H9 (cell line): Measurements from ENCODE around the gene ARHGAP10. TPM values are rescaled to one million over a fixed set of nuclear protein-coding genes. Genes with fewer than 3 reads are reported as not detected.

ENCODE experiments used
- DNase-seq: peaks from one replicate; pipeline ENCODE4 v3.0.0-alpha.2; 2017
- H2AFZ ChIP-seq: one replicate; pipeline ENCODE4 v1.6.1; 2013; ENCODE audit warnings: mild to moderate bottlenecking, low read length, control low read depth, moderate library complexity
- H2AK5ac ChIP-seq: 2 replicates; pipeline ENCODE4 v1.6.1; 2013; ENCODE audit warnings: low read length, control low read depth, mixed read lengths; ENCODE audit not compliant: insufficient read length
- H2BK120ac ChIP-seq: one replicate; pipeline ENCODE4 v1.6.1; 2013; ENCODE audit warnings: low read depth, mild to moderate bottlenecking, low read length, control low read depth, inconsistent platforms; ENCODE audit not compliant: poor library complexity, severe bottlenecking
- H2BK12ac ChIP-seq: 2 replicates; pipeline ENCODE4 v1.6.1; 2013; ENCODE audit warnings: low read length, control low read depth, mixed read lengths, low read depth; ENCODE audit not compliant: insufficient read length
- H2BK15ac ChIP-seq: 2 replicates; pipeline ENCODE4 v1.6.1; 2013; ENCODE audit warnings: low read depth, low read length, control low read depth
- H2BK20ac ChIP-seq: one replicate; pipeline ENCODE4 v1.6.1; 2013; ENCODE audit warnings: low read depth, mild to moderate bottlenecking, low read length, control low read depth, inconsistent platforms; ENCODE audit not compliant: poor library complexity, severe bottlenecking
- H2BK5ac ChIP-seq: 2 replicates; pipeline ENCODE4 v1.6.1; 2013; ENCODE audit warnings: low read length, control low read depth, mixed read lengths; ENCODE audit not compliant: insufficient read length
- H3K14ac ChIP-seq: 2 replicates; pipeline ENCODE4 v1.6.1; 2013; ENCODE audit warnings: low read length, control low read depth; ENCODE audit not compliant: insufficient read depth
- H3K18ac ChIP-seq: 2 replicates; pipeline ENCODE4 v1.6.1; 2013; ENCODE audit warnings: low read depth, mild to moderate bottlenecking, mixed read lengths, low read length, control low read depth; ENCODE audit not compliant: insufficient read length
- H3K23ac ChIP-seq: 2 replicates; pipeline ENCODE4 v1.6.1; 2013; ENCODE audit warnings: low read length, control low read depth, mixed read lengths, low read depth; ENCODE audit not compliant: insufficient read length
- H3K23me2 ChIP-seq: 2 replicates; pipeline ENCODE4 v1.6.1; 2013; ENCODE audit warnings: low read depth, mild to moderate bottlenecking, mixed read lengths, low read length, control low read depth; ENCODE audit not compliant: insufficient read length, poor library complexity, severe bottlenecking
- H3K27ac ChIP-seq: 2 replicates; pipeline ENCODE4 v1.5.1; 2013; ENCODE audit warnings: low read length, control low read depth, mixed read lengths, low read depth; ENCODE audit not compliant: insufficient read length
- H3K27me3 ChIP-seq: 2 replicates; pipeline ENCODE4 v1.6.1; 2013; ENCODE audit warnings: low read length, control low read depth, inconsistent platforms; ENCODE audit not compliant: insufficient read depth
- H3K4ac ChIP-seq: 2 replicates; pipeline ENCODE4 v1.6.1; 2013; ENCODE audit warnings: low read depth, mild to moderate bottlenecking, control low read depth, inconsistent platforms, low read length, moderate library complexity
- H3K4me1 ChIP-seq: 2 replicates; pipeline ENCODE4 v1.6.1; 2013; ENCODE audit warnings: low read length, control low read depth, inconsistent platforms; ENCODE audit not compliant: insufficient read depth
- H3K4me2 ChIP-seq: 2 replicates; pipeline ENCODE4 v1.6.1; 2013; ENCODE audit warnings: low read length, control low read depth, mixed read lengths; ENCODE audit not compliant: insufficient read length, insufficient read depth
- H3K56ac ChIP-seq: 2 replicates; pipeline ENCODE4 v1.6.1; 2013; ENCODE audit warnings: low read depth, mild to moderate bottlenecking, mixed read lengths, low read length, control low read depth; ENCODE audit not compliant: insufficient read length
- H3K79me1 ChIP-seq: 2 replicates; pipeline ENCODE4 v1.6.1; 2013; ENCODE audit warnings: low read depth, mild to moderate bottlenecking, moderate library complexity, low read length, control low read depth, inconsistent platforms; ENCODE audit not compliant: insufficient read depth, poor library complexity, severe bottlenecking
- H3K79me2 ChIP-seq: 2 replicates; pipeline ENCODE4 v1.6.1; 2013; ENCODE audit warnings: low read length, control low read depth, inconsistent platforms; ENCODE audit not compliant: insufficient read depth
- H3K9ac ChIP-seq: 2 replicates; pipeline ENCODE4 v1.6.1; 2013; ENCODE audit warnings: low read length, control low read depth, mixed read lengths; ENCODE audit not compliant: insufficient read length; ENCODE audit errors: extremely low read depth
- H3K9me3 ChIP-seq: one replicate; pipeline ENCODE4 v1.6.1; 2013; ENCODE audit warnings: low read depth, low read length, inconsistent platforms; ENCODE audit not compliant: control insufficient read depth
- H3T11ph ChIP-seq: one replicate; pipeline ENCODE4 v1.6.1; 2013; ENCODE audit warnings: mild to moderate bottlenecking, low read length, control low read depth, inconsistent platforms
- H4K20me1 ChIP-seq: one replicate; pipeline ENCODE4 v1.6.1; 2013; ENCODE audit not compliant: control insufficient read depth, insufficient read length, insufficient read depth
- H4K5ac ChIP-seq: 2 replicates; pipeline ENCODE4 v1.6.1; 2013; ENCODE audit warnings: low read depth, mild to moderate bottlenecking, mixed read lengths, low read length, control low read depth; ENCODE audit not compliant: insufficient read length
- H4K8ac ChIP-seq: replicated peaks from 2 replicates; pipeline ENCODE4 v1.6.1; 2013; ENCODE audit warnings: low read length, control low read depth, mixed read lengths, low read depth; ENCODE audit not compliant: insufficient read length
- H4K91ac ChIP-seq: 2 replicates; pipeline ENCODE4 v1.6.1; 2013; ENCODE audit warnings: low read depth, mild to moderate bottlenecking, moderate library complexity, mixed read lengths, low read length, control low read depth; ENCODE audit not compliant: insufficient read length
- H3K27ac Mint-ChIP-seq, 3 experiments: 2 replicates in 2 of 3; 3 replicates in 1 of 3; pipeline ENCODE4 v1.8.0; 2020 to 2021; ENCODE audit warnings: mixed read lengths in 3 of 3, mild to moderate bottlenecking in 1 of 3, moderate library complexity in 1 of 3
- H3K27me3 Mint-ChIP-seq: 2 replicates; pipeline ENCODE4 v1.8.0; 2021; ENCODE audit warnings: low read depth, mild to moderate bottlenecking, moderate library complexity, mixed read lengths
- H3K36me3 Mint-ChIP-seq, 3 experiments: 2 replicates in 2 of 3; 3 replicates in 1 of 3; pipeline ENCODE4 v1.8.0; 2020 to 2021; ENCODE audit warnings: low read depth in 3 of 3, mixed read lengths in 3 of 3; ENCODE audit not compliant: insufficient read depth in 1 of 3
- H3K4me1 Mint-ChIP-seq, 2 experiments: 2 replicates each; pipeline ENCODE4 v1.8.0; 2020; ENCODE audit warnings: mixed read lengths in 2 of 2
- H3K4me3 Mint-ChIP-seq, 2 experiments: 2 replicates in 1 of 2; 3 replicates in 1 of 2; pipeline ENCODE4 v1.8.0; 2020 to 2021; ENCODE audit warnings: mild to moderate bottlenecking in 2 of 2, mixed read lengths in 2 of 2, moderate library complexity in 1 of 2
- H3K9me3 Mint-ChIP-seq, 2 experiments: 2 replicates in 1 of 2; 3 replicates in 1 of 2; pipeline ENCODE4 v1.8.0; 2020; ENCODE audit warnings: mild to moderate bottlenecking in 2 of 2, mixed read lengths in 2 of 2, moderate library complexity in 1 of 2
- WGBS: extraction: QIAGEN DNeasy Blood & Tissue Kit; methylation state at CpG from one replicate; pipeline ENCODE4 v1.1.7; 2013; ENCODE audit warnings: missing lambda C conversion rate, low lambda C conversion rate, mixed read lengths; ENCODE audit not compliant: insufficient read length; ENCODE audit errors: extremely low coverage; 5-methylcytosine and 5-hydroxymethylcytosine counted together
- total RNA-seq: library from RNA; stranded (reverse); gene quantifications from 2 replicates; pipeline ENCODE4 v1.2.1, GENCODE V29; 2021
- TF ChIP-seq, protein P1 (sequence below): fragments of 200-600 bp; sonication (generic); conservative IDR thresholded peaks from 3 replicates; pipeline ENCODE4 v1.8.0; 2021; ENCODE audit warnings: antibody characterized with exemption, mild to moderate bottlenecking

The ARHGAP10 gene
- total RNA-seq, 1 experiment from 2014 or later: 7.8 TPM

DNA sequence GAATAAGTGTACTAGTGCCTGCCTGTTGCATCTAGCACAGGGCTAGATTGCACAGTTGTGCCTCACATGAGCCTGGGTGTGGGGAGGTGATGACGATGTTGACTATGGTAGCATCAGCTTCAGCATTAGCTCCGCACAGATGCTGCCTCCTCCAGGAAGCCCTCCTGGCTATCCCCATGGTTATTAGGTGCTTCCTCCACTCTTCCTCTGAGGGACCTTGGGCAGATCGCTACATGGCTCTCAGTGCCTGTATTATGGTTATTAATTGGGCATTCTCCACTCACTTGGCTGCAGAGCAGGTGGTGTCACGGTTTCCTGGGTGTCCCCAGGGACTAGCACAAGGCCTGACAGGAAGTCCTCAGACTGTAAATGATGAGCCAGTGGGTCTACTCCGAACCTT is 325.6 kb downstream of the ARHGAP10 start:
- Histone ChIP-seq H3K56ac (no peak overlapping the region), H3K4ac (no peak overlapping the region), H3K27me3 (no peaks in the 10 kb centered on the region), H2BK20ac (no peak overlapping the region), H2AFZ (no peak overlapping the region), H3K27ac (no peak overlapping the region), H4K20me1 (no peaks in the 10 kb centered on the region), H3K23me2 (no peaks in the 10 kb centered on the region), H4K5ac (no peak overlapping the region), H3K9me3 (no peaks in the 10 kb centered on the region), H3K79me2 (no peaks in the 10 kb centered on the region), H2AK5ac (no peak overlapping the region), H3K14ac (no peak overlapping the region), H3K18ac (no peak overlapping the region), H3T11ph (no peak overlapping the region), H2BK5ac (no peak overlapping the region), H2BK120ac (no peak overlapping the region), H3K4me2 (no peak overlapping the region), H2BK12ac (no peak overlapping the region), H3K79me1 (no peaks in the 10 kb centered on the region), H3K4me1 (peaks cover 5% of the 10 kb centered on the region; the same call in 1 of the 2 replicates), H4K8ac (no peak overlapping the region), H4K91ac (no peak overlapping the region), H2BK15ac (no peak overlapping the region), H3K9ac (no peak overlapping the region), H3K23ac (no peak overlapping the region)
- H3K27me3 Mint-ChIP-seq: no peaks in the 10 kb centered on the region
- H3K4me3 Mint-ChIP-seq: no peak overlapping the region
- no peaks in the 10 kb centered on the region for H3K36me3 Mint-ChIP-seq
- DNase-seq: no peak
- no peaks in the 10 kb centered on the region for H3K9me3 Mint-ChIP-seq
- H3K4me1 Mint-ChIP-seq: peaks cover 29 to 33% of the 10 kb centered on the region in 2 experiments
- H3K27ac Mint-ChIP-seq: 0 out of 7 replicates have a peak overlapping the region, but pooled peaks of 1 of the 3 experiments have one; percentile 46
- WGBS: no CpG with 5 or more reads among the region's 5 CpGs
- TF ChIP-seq, protein P1, sequence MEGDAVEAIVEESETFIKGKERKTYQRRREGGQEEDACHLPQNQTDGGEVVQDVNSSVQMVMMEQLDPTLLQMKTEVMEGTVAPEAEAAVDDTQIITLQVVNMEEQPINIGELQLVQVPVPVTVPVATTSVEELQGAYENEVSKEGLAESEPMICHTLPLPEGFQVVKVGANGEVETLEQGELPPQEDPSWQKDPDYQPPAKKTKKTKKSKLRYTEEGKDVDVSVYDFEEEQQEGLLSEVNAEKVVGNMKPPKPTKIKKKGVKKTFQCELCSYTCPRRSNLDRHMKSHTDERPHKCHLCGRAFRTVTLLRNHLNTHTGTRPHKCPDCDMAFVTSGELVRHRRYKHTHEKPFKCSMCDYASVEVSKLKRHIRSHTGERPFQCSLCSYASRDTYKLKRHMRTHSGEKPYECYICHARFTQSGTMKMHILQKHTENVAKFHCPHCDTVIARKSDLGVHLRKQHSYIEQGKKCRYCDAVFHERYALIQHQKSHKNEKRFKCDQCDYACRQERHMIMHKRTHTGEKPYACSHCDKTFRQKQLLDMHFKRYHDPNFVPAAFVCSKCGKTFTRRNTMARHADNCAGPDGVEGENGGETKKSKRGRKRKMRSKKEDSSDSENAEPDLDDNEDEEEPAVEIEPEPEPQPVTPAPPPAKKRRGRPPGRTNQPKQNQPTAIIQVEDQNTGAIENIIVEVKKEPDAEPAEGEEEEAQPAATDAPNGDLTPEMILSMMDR: no peak
